ENCODE measurements around the gene RAB4A.

DNA sequence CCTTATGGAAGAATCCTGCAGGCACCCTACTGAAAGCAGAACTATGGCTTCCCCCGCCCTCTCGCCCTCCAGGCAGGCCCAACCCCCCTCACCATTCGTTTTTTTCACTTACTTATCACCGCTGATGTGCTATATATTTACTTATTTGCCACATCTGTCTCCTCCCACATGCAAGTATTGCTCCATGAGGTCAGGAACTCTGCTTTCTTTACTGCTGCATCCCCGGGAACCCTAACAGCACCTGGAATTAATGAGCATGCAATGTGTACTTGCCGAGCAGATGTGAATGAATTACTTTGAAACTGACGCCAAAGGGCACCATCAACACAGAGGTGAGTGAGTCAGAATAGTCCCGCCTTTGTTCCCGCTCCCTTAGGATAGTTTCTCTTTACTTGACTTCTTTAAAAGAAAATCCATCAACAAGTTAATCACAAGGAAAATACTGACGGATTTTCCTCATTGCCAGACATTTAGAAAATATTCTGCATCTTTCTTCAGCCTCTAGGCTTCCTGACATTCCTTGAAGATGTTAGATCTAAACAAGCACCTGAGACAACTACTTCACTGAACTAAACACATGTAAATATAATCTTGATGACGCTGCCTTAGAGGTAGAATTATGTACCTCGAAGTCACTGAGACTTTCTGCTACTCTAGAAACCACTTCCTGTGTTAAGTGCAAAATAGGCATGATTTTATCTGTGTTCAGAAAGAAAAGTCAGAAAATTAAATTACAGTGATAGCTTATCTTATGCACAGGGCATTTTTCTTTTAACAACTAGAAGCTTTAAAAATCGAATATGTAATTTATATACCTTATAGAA, 17.5 kb upstream of the RAB4A start:
- TF ChIP-seq, protein P1, sequence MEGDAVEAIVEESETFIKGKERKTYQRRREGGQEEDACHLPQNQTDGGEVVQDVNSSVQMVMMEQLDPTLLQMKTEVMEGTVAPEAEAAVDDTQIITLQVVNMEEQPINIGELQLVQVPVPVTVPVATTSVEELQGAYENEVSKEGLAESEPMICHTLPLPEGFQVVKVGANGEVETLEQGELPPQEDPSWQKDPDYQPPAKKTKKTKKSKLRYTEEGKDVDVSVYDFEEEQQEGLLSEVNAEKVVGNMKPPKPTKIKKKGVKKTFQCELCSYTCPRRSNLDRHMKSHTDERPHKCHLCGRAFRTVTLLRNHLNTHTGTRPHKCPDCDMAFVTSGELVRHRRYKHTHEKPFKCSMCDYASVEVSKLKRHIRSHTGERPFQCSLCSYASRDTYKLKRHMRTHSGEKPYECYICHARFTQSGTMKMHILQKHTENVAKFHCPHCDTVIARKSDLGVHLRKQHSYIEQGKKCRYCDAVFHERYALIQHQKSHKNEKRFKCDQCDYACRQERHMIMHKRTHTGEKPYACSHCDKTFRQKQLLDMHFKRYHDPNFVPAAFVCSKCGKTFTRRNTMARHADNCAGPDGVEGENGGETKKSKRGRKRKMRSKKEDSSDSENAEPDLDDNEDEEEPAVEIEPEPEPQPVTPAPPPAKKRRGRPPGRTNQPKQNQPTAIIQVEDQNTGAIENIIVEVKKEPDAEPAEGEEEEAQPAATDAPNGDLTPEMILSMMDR (IDR thresholded peaks at IDR 0.05): no peak
- no peak for TF ChIP-seq POLR2A (IDR thresholded peaks at IDR 0.05)

All from thyroid gland (tissue), 4 donors.